Neural cell (in vitro differentiated cells): ENCODE results near the gene ZNF860. TPM values are rescaled to one million over a fixed set of nuclear protein-coding genes. Genes with fewer than 3 reads are reported as not detected.

Experiments used
- H2AFZ ChIP-seq: fragments of 200-600, 300-800 bp; sonication (generic), shearing (Covaris generic); 2 replicates; pipeline ENCODE4 v1.6.0; 2014; ENCODE audit warnings: low read depth, mild to moderate bottlenecking, antibody characterized with exemption, low read length, moderate library complexity
- H3F3A ChIP-seq: fragments of 200-600 bp; shearing (Covaris generic); 2 replicates; pipeline ENCODE4 v1.6.1; 2016; ENCODE audit warnings: mild to moderate bottlenecking, moderate library complexity, mixed read lengths, antibody characterized with exemption, low read length; ENCODE audit not compliant: insufficient read depth, poor library complexity, severe bottlenecking
- H3K27ac ChIP-seq: fragments of 200-600, 300-800 bp; sonication (generic), shearing (Covaris generic); 2 replicates; pipeline ENCODE4 v1.5.1; 2014; ENCODE audit warnings: mild to moderate bottlenecking, low read length, moderate library complexity
- H3K27me3 ChIP-seq: fragments of 300-800, 200-600 bp; sonication (generic), shearing (Covaris generic); 2 replicates; pipeline ENCODE4 v1.6.0; 2014; ENCODE audit warnings: mild to moderate bottlenecking, low read depth, low read length, moderate library complexity; ENCODE audit not compliant: insufficient read depth
- H3K36me3 ChIP-seq: fragments of 300-800, 200-600 bp; sonication (generic), shearing (Covaris generic); 2 replicates; pipeline ENCODE4 v1.5.1; 2014; ENCODE audit warnings: mild to moderate bottlenecking, antibody characterized with exemption, low read length, moderate library complexity; ENCODE audit not compliant: insufficient read depth
- H3K4me2 ChIP-seq: fragments of 300-800, 200-600 bp; sonication (generic), shearing (Covaris generic); 2 replicates; pipeline ENCODE4 v1.6.0; 2014; ENCODE audit warnings: mild to moderate bottlenecking, low read length
- H3K4me3 ChIP-seq: fragments of 300-800, 200-600 bp; sonication (generic), shearing (Covaris generic); 2 replicates; pipeline ENCODE4 v1.5.1; 2014; ENCODE audit warnings: mild to moderate bottlenecking, low read length, moderate library complexity
- H3K79me2 ChIP-seq: fragments of 200-600 bp; shearing (Covaris generic); replicated peaks from 2 replicates; pipeline ENCODE4 v1.6.0; 2014; ENCODE audit warnings: mild to moderate bottlenecking, low read length, moderate library complexity; ENCODE audit not compliant: insufficient read depth
- H3K9ac ChIP-seq: fragments of 300-800, 200-600 bp; sonication (generic), shearing (Covaris generic); 2 replicates; pipeline ENCODE4 v1.6.1; 2016; ENCODE audit warnings: mild to moderate bottlenecking, low read length, mixed read lengths
- H3K9me2 ChIP-seq: fragments of 200-600 bp; shearing (Covaris generic); 2 replicates; pipeline ENCODE4 v1.6.1; 2016; ENCODE audit warnings: mild to moderate bottlenecking, low read length, mixed read lengths; ENCODE audit not compliant: insufficient read depth
- H3K9me3 ChIP-seq: fragments of 200-600, 300-800 bp; sonication (generic), shearing (Covaris generic); 2 replicates; pipeline ENCODE4 v1.6.1; 2016; ENCODE audit warnings: mild to moderate bottlenecking, mixed run types, low read length, moderate library complexity, mixed read lengths
- H4K20me1 ChIP-seq: fragments of 200-600 bp; shearing (Covaris generic); 2 replicates; pipeline ENCODE4 v1.6.1; 2016; ENCODE audit warnings: mild to moderate bottlenecking, mixed run types; ENCODE audit not compliant: insufficient read depth
- CTCF ChIP-seq: fragments of 450-650 bp; IDR thresholded peaks from 2 replicates; pipeline ENCODE4 v1.5.1; 2014; ENCODE audit warnings: antibody characterized with exemption, mild to moderate bottlenecking, moderate library complexity; ENCODE audit not compliant: poor library complexity, severe bottlenecking
- EZH2 ChIP-seq: fragments of 200-600, 300-800 bp; shearing (Covaris generic), sonication (generic); IDR thresholded peaks from 2 replicates; pipeline ENCODE4 v1.6.1; 2014; ENCODE audit warnings: antibody characterized with exemption, low read length, borderline replicate concordance, mild to moderate bottlenecking; ENCODE audit not compliant: insufficient read depth, poor library complexity, severe bottlenecking
- MXI1 ChIP-seq: fragments of 450-650 bp; conservative IDR thresholded peaks from 2 replicates; pipeline ENCODE4 v1.6.1; 2014; ENCODE audit warnings: antibody characterized with exemption, mild to moderate bottlenecking; ENCODE audit not compliant: poor library complexity, severe bottlenecking
- POLR2AphosphoS5 ChIP-seq: IDR thresholded peaks from 2 replicates; pipeline ENCODE4 v1.6.1; 2012
- RAD21 ChIP-seq: fragments of 450-650 bp; conservative IDR thresholded peaks from 2 replicates; pipeline ENCODE4 v1.6.1; 2014; ENCODE audit warnings: antibody characterized with exemption, mild to moderate bottlenecking, moderate library complexity
- REST ChIP-seq: IDR thresholded peaks from 2 replicates; pipeline ENCODE4 v1.6.1; 2012; ENCODE audit warnings: borderline replicate concordance
- SMC3 ChIP-seq: fragments of 450-650 bp; conservative IDR thresholded peaks from 2 replicates; pipeline ENCODE4 v1.6.1; 2014; ENCODE audit warnings: antibody characterized with exemption, mild to moderate bottlenecking, moderate library complexity; ENCODE audit not compliant: poor library complexity
- TAF1 ChIP-seq: IDR thresholded peaks from 2 replicates; pipeline ENCODE4 v1.6.1; 2012; ENCODE audit warnings: low read depth
- polyA plus RNA-seq: library from polyadenylated mRNA; depleted of rRNA; stranded (reverse); fragments of >200 nt; gene quantifications from 2 replicates; pipeline ENCODE4 v1.2.3, GENCODE V29; 2014

The ZNF860 gene
- polyA plus RNA-seq, 1 donor from 2014 or later = 1.2 TPM

- Histone ChIP-seq H3K9me2 (no peaks in the 10 kb centered on the region), H3F3A (no peaks in the 10 kb centered on the region), H3K4me2 (no peak overlapping the region), H3K9me3 (no peaks in the 10 kb centered on the region), H3K27ac (no peak overlapping the region), H4K20me1 (no peaks in the 10 kb centered on the region), H3K27me3 (no peaks in the 10 kb centered on the region), H3K9ac (no peak overlapping the region), H3K36me3 (no peaks in the 10 kb centered on the region), H3K79me2 (no peaks in the 10 kb centered on the region), H3K4me3 (no peak overlapping the region), H2AFZ (no peak overlapping the region)
- no peak for TF ChIP-seq RAD21
- no peak for TF ChIP-seq EZH2
- TF ChIP-seq REST = no peak
- no peak for TF ChIP-seq POLR2AphosphoS5
- no peak for TF ChIP-seq TAF1
- no peak for TF ChIP-seq MXI1
- TF ChIP-seq CTCF = no peak
These were observed 13.1 kb upstream of the ZNF860 start for GRCh38 chr3:31968369-31968926.

GRCh38 chr3:31968927-31969418 is 12.6 kb upstream of the ZNF860 start:
- H3K9me2 ChIP-seq = no peaks in the 10 kb centered on the region
- no peak overlapping the region for H2AFZ ChIP-seq
- no peaks in the 10 kb centered on the region for H3K27me3 ChIP-seq
- H3K9ac ChIP-seq = no peak overlapping the region
- H3F3A ChIP-seq = no peaks in the 10 kb centered on the region
- H3K4me2 ChIP-seq = no peak overlapping the region
- no peaks in the 10 kb centered on the region for H3K79me2 ChIP-seq
- no peaks in the 10 kb centered on the region for H3K9me3 ChIP-seq
- TF ChIP-seq RAD21 (no peak), TAF1 (no peak)
- no peaks in the 10 kb centered on the region for H3K36me3 ChIP-seq
- H3K27ac ChIP-seq = no peak overlapping the region
- no peak overlapping the region for H3K4me3 ChIP-seq
- H4K20me1 ChIP-seq = no peaks in the 10 kb centered on the region

- no peaks in the 10 kb centered on the region for H3K27me3 ChIP-seq
- H3F3A ChIP-seq = no peaks in the 10 kb centered on the region
- H4K20me1 ChIP-seq = no peaks in the 10 kb centered on the region
- TF ChIP-seq POLR2AphosphoS5 (no peak), RAD21 (no peak), SMC3 (no peak), TAF1 (no peak), REST (no peak), EZH2 (no peak), MXI1 (no peak), CTCF (no peak)
- no peak overlapping the region for H3K9ac ChIP-seq
- H3K27ac ChIP-seq = no peak overlapping the region
- H3K36me3 ChIP-seq = no peaks in the 10 kb centered on the region
- no peak overlapping the region for H3K4me3 ChIP-seq
- no peaks in the 10 kb centered on the region for H3K9me3 ChIP-seq
- no peak overlapping the region for H3K4me2 ChIP-seq
- H2AFZ ChIP-seq = no peak overlapping the region
- H3K9me2 ChIP-seq = no peaks in the 10 kb centered on the region
- no peaks in the 10 kb centered on the region for H3K79me2 ChIP-seq
These were observed 9.9 kb upstream of the ZNF860 start for GRCh38 chr3:31971607-31972006.
